GM21423 (cell line): ENCODE measurements around the gene ARRDC2.
"Not testable (repeated sequence)": the region's sequence is repeated elsewhere in the genome, so short reads cannot be mapped to it uniquely, and the experiment has no call there.

Experiments used
- ATAC-seq: cut with Tn5 transposase; IDR thresholded peaks from one replicate; pipeline ENCODE4 v1.9.1; 2021; ENCODE audit warnings: mild to moderate bottlenecking, moderate library complexity; ENCODE audit not compliant: unreplicated experiment

ARRDC2 gene

GRCh38 chr19:18016209-18016910 lies 8.4 kb downstream of the ARRDC2 start:
- ATAC-seq = no peak

- no peak for ATAC-seq
Observed at GRCh38 chr19:18017275-18018083, 9.5 kb downstream of the ARRDC2 start.

GRCh38 chr19:18020212-18021085 lies 12.5 kb downstream of the ARRDC2 start:
- no peak for ATAC-seq

GRCh38 chr19:18021121-18021755 lies 13.3 kb downstream of the ARRDC2 start:
- ATAC-seq = no peak

- no peak for ATAC-seq
Observed at GRCh38 chr19:18023622-18024251, 15.8 kb downstream of the ARRDC2 start.

- ATAC-seq = no peak
Observed at GRCh38 chr19:18027151-18027550, 19.2 kb downstream of the ARRDC2 start.

GRCh38 chr19:18029617-18030338 lies 21.8 kb downstream of the ARRDC2 start:
- ATAC-seq = no peak

GRCh38 chr19:18031401-18031800 lies 23.4 kb downstream of the ARRDC2 start:
- not testable (repeated sequence) for ATAC-seq

- ATAC-seq = not testable (repeated sequence)
Observed at GRCh38 chr19:18032102-18032501, 24.1 kb downstream of the ARRDC2 start.

GRCh38 chr19:18041054-18041453 lies 33.1 kb downstream of the ARRDC2 start:
- ATAC-seq = no peak

- ATAC-seq = no peak
Observed at GRCh38 chr19:18043676-18044075, 35.7 kb downstream of the ARRDC2 start.

GRCh38 chr19:18044825-18045304 lies 36.9 kb downstream of the ARRDC2 start:
- peak; percentile 93 for ATAC-seq

- no peak for ATAC-seq
Observed at GRCh38 chr19:18045307-18046050, 37.5 kb downstream of the ARRDC2 start.

GRCh38 chr19:18046059-18046718 lies 38.2 kb downstream of the ARRDC2 start:
- no peak for ATAC-seq

- no peak for ATAC-seq
Observed at GRCh38 chr19:18049385-18049784, 41.4 kb downstream of the ARRDC2 start.

- no peak for ATAC-seq
Observed at GRCh38 chr19:18051887-18052286, 43.9 kb downstream of the ARRDC2 start.

GRCh38 chr19:18053576-18054219 lies 45.7 kb downstream of the ARRDC2 start:
- ATAC-seq = no peak

- no peak for ATAC-seq
Observed at GRCh38 chr19:18055967-18056366, 48.0 kb downstream of the ARRDC2 start.
